Activated CD8-positive, alpha-beta memory T cell treated with anti-CD3 and anti-CD28 coated beads for 1 hour (primary cell): ENCODE data around the gene AARSD1.
"Not testable (repeated sequence)": the region's sequence is repeated elsewhere in the genome, so short reads cannot be mapped to it uniquely, and the experiment has no call there.

Source experiments
- DNase-seq, 2 donors: peaks; one replicate each; pipeline ENCODE4 v3.0.0-alpha.2; 2020; ENCODE audit warnings: low read depth in 1 of 2; ENCODE audit errors: extremely low read depth in 1 of 2

Gene AARSD1

DNA sequence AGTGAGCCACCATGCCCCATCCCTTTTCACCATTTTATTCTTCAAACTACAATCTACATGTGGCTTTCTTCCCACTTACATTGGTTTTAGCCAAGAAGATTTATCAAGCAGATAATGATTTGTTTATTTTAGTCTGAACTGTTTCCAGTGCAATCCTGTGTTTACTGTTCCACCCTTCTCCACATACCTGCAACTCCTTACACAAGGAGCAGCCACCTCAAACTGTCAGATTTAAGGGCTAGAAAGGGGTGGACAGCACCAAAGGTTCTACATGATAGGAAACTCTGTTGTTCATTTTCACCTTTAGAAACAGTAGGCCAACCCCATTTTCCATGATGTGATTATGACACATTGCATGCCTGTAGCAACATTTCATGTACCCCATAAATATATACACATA, 18.0 kb upstream of the AARSD1 start:
- DNase-seq = no peak

DNA sequence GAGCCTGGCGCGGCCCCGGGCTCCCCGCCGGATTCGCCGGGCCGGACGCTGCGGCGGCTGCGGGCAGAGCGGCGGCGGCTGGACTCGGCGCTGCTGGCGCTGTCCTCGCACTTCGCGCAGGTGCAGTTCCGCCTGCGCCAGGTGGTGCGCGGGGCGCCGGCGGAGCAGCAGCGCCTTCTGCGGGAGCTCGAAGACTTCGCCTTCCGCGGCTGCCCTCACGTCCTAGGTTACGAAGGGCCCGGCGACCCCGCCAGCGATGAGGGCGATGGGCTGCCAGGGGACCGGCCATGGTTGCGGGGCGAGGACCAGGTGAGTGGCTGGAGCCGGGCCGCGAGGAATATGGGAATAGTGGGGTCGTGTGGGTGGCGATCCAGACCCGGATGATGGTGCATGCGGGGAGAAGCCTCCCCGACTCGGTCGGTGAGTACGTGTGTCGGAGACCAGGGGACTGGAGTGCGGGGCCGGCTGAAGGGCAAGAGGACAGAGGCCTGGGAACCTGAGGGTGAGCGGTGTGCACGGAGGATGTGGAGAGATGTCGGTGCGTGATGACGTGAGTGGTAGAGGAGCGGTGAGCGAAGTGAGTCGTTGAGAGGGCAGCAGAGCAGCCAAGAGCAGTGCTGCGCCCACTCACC, 16.6 kb upstream of the AARSD1 start:
- peak in 1 of 2 donors; percentile 30 for DNase-seq

DNA sequence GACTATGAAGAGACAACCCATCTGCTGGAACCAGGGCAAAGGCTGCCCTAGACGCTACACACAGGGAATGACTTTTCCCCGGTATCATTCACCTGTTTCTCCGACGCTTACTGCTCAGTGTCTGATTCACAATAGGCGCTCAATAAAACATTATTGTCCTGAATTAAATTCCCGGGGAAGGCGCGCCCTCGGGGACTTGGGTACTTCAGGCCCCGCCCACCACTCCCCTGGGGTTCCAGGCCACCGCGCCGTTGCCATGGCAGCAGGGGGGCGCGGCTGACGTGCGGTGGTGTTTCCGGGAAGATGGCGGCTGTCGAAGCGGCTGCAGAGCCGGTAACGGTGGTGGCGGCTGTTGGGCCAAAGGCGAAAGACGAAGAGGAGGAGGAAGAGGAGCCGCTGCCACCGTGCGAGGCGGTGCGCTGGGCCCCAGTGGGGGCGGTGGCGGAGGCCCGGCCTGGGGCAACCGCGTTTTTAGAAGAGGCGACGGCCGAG, 16.1 kb upstream of the AARSD1 start, which contains the start of gene RUNDC1:
TSS of gene RUNDC1 (plus strand) at position 292 of the 492 bp plus-strand sequence. CDS start at position 304, 12 bp downstream.
- peak; percentile 71 to 89 for DNase-seq

DNA sequence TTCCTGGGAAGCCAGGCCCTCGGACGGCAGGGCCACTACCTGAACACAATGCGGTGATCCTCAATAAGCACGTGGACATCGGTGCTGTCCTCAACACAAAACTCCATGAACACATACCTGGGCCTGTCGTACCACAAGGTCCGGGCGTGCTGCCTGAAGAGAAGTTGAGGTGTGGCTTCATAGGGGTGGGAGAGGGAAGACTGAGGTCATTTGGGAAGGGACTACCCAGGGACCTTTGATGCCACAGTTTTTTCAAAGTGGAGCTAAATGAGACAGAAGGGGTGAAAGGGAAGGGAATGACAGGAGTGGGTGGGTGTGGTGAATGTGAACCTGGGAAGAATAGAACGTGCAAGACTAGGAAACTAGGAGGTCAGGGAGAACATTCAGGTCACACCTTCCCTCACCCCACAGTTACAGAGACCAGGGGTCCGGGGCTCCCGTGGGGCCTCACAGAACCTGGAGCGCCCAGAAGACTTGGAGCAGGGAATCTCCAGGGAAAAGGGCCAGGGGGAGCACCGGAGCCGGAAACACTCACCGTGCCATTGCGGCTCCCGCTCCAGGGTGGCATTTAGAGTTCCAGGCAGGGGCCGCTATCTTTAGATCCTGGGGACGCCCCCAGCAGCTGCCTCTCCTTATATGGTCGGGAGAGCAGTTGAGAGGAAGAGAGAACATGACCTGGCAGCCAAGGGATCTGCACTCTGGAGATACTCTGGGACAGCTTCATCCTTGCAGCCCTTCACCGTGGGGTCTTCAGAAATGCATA, 15.4 kb upstream of the AARSD1 start, which contains the start of gene PTGES3L:
TSS of gene PTGES3L (minus strand) at position 570 of the 763 bp plus-strand sequence. CDS start at position 543, 27 bp downstream.
- no peak for DNase-seq

DNA sequence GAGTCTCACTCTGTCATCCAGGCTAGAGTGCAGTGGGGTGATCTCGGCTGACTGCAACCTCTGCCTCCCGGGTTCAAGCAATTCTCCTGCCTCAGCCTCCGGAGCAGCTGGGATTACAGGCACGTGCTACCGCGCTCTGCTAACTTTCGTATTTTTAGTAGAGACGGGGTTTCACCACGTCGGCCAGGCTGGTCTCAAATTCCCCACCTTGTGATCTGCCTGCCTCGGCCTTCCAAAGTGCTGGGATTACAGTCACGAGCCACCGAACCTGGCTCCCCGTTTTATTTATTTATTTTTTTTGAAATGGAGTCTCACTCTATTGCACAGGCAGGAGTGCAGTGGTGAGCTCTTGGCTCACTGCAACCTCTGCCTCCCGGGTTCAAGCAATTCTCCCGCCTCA, 11.4 kb upstream of the AARSD1 start:
- not testable (repeated sequence) for DNase-seq

DNA sequence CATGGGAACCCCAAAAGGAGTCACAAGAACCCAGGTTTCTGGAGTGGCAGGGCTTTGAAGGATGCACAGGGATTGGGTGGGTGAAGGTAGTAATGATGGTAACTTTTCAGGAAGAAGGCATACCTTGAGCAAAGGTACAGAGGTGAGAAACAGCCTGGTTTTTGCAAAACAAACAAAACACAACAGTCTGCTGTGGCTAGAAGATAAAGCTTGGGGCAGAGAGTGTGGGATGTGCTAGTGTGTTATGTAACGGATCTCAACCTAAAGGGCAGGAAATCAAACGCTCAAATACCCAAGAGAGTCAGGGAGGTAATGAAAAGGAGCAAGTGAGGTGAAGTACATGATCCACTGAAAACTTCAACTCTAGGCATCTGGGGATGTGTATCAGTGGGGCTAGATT, 11.0 kb upstream of the AARSD1 start:
- DNase-seq = no peak

DNA sequence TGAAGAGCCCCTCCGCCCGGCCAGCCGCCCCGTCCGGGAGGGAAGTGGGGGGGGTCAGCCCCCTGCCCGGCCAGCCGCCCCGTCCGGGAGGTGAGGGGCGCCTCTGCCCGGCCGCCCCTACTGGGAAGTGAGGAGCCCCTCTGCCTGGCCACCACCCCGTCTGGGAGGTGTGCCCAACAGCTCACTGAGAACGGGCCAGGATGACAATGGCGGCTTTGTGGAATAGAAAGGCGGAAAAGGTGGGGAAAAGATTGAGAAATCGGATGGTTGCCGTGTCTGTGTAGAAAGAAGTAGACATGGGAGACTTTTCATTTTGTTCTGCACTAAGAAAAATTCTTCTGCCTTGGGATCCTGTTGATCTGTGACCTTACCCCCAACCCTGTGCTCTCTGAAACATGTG, 9.1 kb upstream of the AARSD1 start:
- not testable (repeated sequence) for DNase-seq

DNA sequence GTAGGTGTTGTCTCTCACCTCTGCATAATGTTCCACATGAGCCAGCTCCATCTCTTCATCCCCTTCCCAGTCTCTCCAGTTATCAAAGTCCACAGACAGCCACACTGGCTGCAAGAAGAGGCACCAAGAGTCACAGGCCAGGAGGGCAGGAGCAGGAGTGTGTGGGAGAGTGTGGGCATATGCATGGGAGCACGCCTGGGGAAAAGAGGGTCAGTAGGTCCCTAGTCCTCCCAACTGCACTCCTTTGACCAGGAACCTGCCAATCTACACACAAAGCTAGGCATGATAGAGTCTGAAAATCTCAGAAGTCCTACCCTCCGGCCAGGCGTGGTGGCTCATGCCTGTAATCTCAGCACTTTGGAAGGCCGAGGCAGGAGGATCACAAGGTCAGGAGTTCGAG, 7.3 kb upstream of the AARSD1 start:
- no peak for DNase-seq

DNA sequence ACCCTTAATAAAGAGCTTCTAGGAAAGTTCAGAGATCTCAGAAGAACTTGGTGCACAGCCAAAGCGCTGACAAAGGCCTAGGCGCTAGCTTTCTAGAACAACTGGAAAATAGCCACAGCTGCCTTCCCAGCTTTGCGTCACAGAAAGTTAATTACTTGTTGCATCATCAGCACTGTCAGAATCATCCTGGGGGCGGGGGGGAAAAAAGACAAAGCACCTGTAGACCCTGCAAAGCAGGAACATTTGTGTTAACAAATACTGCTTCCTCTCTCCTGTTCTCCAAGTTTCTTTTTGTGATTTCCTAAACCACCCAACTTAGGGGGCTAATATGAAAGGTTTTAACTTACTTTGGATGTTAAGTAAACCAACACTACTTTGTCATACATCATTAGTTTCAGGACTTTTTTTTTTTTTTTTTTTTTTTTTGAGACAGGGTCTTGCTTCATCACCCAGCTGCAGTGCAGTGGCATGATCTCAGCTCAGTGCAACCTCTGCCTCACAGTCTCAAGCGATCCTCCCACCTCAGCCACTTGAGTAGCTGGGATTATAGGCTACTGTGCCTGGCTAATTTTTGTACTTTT, 4.8 kb upstream of the AARSD1 start:
- DNase-seq = no peak

DNA sequence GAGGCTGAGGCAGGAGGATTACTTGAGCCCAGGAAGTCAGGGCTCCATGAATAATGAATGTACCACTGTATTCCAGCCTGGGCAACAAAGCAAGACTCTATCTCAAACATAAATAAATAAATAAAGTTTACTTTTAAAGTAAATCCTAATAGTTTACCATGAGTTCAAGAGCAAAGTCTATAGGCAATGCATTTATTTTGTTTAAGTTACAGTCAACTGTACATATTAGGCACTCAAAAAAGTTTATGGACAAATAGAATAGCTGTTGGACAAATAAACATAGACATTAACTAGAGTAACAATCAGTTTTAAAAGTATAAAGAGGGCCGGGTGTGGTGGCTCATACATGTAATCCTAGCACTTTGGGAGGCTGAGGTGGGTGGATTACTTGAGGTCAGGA, 3.7 kb upstream of the AARSD1 start:
- no peak for DNase-seq

DNA sequence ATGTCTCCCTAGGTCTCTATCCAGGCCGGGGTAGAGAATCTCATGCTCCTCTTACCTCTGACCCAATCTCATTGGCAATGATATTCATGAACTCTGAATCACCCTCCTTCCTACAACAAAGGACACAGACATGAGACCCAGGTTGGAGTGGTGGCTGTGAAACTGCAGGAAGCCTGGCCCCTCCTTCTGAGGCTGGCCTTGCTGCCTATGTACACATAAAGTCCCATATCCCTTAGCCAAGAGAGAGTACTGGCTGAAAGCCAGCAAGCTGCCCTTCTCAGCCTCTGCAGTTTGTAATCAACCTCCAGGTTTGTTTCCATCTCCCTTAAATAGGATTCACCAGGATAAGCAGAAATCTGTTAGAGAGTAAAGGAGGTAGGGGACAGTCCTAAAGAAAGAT, 10.6 kb downstream of the AARSD1 start:
- DNase-seq = no peak

DNA sequence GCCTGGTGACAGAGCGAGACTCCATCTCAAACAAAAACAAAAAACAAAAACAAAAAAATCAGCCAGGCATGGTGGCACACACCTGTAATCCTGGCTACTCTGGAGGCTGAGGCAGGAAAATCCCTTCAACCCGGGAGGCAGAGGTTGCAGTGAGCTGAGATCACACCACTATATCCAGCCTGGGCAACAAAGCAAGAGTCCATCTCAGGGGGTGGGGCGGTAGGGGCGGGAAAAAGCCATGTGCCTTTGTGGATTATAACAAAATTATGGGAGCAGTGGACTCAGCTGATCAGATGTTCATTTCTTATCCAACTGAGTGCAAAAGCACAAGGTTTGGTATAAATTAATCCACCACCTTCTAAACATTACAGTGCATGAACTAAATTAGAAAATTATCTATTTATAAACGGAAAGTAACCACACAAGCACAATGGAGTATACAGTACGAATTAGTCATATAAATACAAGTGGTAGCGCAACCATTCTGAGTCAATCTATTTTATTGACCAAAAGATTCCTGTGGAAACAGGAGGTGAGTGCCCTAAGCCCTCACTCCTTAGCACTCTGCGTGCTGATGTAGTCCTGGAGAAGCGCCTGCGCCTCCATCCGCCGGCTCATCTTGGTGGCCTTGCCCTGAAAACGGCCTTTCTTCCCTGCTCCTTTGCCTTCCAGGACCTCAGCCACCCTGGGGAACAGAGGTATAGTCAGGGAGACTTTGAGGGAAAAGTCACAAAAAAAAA, 14.0 kb downstream of the AARSD1 start:
- no peak for DNase-seq

DNA sequence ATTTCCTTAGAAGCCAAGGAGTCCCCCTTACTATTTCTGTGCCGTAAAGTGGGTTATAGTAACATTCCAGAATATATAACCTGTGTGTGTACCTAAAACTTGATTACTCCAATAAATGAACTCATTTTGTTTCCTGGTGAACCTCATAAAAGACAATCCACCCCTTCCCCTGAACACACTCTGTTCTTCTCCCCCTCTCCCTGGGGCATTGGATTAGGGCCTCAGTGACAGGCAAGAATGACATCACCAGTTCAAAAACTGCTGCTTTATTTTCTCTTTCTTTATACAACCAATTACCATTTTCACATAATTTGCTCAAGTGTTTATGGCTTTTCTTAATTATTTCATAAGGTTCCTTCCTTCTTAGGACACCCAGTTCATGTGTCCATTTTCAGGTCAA, 17.4 kb downstream of the AARSD1 start:
- no peak for DNase-seq

DNA sequence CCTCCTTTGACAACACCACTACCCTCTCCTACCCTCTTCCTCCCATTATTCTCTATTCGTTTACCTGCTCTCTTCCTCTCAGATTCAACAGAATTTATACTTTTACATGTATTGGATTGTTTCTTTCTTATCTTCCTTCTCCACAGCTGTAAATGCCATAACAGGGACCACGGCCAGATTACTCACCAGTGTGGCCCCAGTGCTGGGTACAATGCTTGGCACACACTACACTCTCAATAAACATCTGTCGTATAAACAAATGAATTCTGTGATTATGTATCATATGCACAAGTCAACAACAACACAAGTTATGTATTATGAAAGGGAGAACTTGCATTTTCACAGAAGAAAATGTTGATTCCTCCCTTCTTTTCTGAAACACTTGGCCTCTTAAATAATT, 20.0 kb downstream of the AARSD1 start:
- no peak for DNase-seq

DNA sequence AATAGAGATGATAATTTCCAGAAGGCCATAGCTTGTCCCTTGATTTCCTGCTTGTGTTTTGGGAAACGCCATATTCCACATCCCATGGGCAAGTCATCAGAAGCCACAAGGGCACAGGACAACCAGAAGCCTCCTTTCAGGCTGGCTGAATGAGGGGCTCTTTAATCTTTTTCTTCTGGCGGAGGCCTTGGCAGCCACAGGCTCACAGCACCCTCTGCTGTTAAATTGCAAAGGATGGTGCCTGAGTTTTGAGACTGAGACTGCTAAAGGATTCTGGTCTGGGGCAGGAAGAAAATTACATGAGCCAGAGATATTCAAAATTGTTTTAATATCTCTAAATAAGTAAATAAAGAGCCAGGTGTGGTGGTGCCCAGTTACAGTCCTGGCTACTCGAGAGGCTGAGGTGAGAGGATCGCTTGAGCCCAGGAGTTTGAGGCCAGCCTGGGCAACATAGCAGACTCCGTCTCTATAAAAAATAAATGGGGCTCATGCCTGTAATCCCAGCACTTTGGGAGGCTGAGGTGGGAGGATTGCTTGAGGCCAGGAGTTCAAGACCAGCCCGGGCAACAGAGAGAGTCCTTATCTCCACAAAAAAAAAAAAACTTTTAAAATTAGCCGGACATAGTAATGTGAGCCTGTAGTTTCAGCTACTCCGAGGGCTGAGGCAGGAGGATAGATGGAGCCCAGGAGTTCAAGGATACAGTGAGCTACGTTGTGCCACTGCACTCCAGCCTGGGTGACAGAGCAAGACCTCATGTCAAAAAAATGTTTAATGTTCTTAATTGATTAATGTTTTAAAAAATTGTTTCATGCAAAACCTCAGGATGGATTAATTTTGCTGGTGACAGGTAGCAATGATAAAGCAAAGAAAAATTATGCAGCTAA, 26.3 kb downstream of the AARSD1 start:
- DNase-seq = no peak

DNA sequence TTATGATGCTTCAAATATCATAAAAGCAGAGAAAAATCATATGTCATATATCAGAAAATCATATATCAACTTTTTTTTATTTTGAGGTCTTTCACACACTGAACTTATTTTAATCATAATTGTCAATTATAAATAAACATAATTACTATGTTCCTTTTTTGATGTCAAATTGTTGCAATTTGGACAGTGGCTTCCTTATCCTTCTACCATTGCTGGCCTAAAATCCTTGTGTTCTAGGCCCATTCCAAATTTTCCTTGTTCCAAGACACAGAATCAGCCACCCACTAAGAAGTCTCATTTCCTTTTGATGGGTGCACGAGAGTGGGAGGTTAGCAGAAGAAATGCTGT, 34.8 kb downstream of the AARSD1 start:
- DNase-seq = no peak

DNA sequence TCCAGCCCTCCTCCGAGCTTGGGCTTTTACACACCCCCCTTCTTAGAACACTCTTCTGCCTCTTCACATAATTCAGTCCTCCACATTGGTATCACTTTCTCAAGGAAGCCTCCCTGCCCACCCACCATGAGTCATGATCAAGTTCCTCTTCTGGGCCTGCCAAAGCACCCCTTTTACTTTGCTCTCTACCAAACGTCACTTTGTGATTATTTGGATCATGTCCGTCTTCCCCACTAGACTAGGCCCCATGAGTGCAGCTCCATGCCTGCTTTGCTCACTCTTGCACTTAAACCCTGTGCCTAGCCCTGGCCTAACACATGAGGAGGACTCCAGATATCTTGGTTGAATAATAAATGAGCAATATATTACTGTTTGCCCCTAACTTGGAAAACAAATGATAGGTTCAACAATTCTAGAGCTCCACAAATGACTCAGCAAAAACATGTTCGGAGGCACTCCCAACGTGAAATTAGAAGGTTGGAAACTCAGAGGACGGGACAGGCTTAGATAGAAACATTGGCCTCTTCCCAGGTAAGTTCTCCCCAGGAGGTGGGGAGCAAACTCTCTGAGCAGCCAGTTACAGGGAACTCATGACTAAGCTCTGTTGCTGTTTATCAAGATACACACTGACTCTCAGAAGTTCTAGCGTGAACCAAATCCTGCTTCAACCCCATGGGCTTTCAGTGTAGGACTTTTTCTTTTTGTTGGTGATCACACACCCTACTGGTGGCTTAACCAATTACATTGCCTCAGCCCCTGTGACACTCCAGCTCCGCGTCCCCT, 35.3 kb downstream of the AARSD1 start:
- no peak for DNase-seq

DNA sequence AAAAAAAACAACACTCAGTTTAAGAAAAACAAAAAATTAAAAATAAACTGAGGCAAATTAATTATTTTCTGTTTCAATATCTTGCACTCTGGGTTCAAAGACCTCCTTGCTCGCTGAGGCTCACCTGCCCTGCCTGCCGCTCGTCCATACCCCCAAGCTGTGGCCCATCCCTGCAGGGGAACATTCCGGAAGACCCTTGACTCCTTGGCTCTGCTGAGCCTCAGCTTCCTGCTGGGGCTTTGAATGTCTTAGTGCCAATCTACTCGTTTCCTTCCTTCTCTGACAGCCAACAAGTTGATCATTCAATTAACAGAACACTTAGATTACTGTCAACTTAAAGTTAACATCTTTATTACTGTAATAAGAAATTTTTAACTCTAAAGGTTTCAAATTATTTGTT, 39.4 kb downstream of the AARSD1 start:
- DNase-seq = no peak

DNA sequence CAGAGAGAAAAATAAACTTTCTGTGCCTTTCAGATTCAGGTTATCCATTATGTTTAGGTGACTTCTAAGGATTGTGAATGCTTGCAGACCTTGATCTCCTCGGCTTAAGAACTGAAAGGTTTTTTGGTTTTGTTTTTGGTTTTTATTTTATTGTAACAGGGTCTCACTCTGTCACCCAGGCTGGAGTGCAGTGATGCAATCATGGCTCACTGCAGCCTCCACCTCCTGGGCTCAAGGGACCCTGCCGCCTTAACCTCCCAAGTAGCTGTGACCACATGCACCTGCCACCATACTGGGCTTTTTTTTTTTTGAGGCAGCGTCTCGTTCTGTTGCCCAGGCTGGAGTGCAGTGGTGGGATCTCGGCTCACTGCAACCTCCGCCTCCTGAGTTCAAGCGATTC, 40.8 kb downstream of the AARSD1 start:
- DNase-seq = not testable (repeated sequence)

DNA sequence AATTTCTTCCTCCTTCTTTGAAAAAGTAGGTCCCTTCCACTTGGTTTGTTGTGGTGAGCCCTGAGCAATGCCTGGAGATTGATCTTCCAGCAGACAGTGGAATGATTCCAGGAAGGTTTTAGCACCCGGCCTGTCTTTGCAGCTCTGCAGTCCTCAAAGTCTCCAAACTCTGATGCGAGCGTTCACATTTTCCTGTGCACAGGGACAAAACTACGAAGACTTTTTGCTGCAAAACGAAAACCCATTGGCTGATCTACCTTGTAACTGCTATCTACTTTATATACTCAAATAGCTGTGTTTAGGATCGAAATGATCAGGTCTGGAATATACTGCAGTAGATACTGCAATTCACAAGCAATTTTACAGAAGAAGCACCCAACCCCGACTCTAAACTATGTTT, 42.0 kb downstream of the AARSD1 start:
- DNase-seq = no peak
